WI38 (cell line): Measurements from ENCODE around the gene PTGDR.

Experiments
- H3K4me3 ChIP-seq: 2 replicates; pipeline ENCODE4 v1.5.1; 2011; ENCODE audit warnings: low read depth, mild to moderate bottlenecking, control low read depth, low read length
- CTCF ChIP-seq: IDR thresholded peaks from 2 replicates; pipeline ENCODE4 v1.5.1; 2012; ENCODE audit warnings: low read depth, mild to moderate bottlenecking, control low read depth, low read length

The PTGDR gene

GRCh38 chr14:52235434-52235833 is 32.1 kb upstream of the PTGDR start:
- no peak overlapping the region for H3K4me3 ChIP-seq
- TF ChIP-seq CTCF, result no peak

GRCh38 chr14:52235866-52236510 is 31.5 kb upstream of the PTGDR start:
- H3K4me3 ChIP-seq, result no peak overlapping the region
- TF ChIP-seq CTCF, result no peak

- TF ChIP-seq CTCF, result no peak
- H3K4me3 ChIP-seq, result no peak overlapping the region
Measured at GRCh38 chr14:52238682-52239081, 28.8 kb upstream of the PTGDR start.

GRCh38 chr14:52240623-52241022 is 26.9 kb upstream of the PTGDR start:
- peak overlapping the region; percentile 39 for H3K4me3 ChIP-seq
- no peak for TF ChIP-seq CTCF

- peak overlapping the region; percentile 39 for H3K4me3 ChIP-seq
- TF ChIP-seq CTCF, result no peak
Measured at GRCh38 chr14:52241087-52241793, 26.3 kb upstream of the PTGDR start.

GRCh38 chr14:52244328-52244727 is 23.2 kb upstream of the PTGDR start:
- H3K4me3 ChIP-seq, result no peak overlapping the region
- no peak for TF ChIP-seq CTCF

- H3K4me3 ChIP-seq, result no peak overlapping the region
- no peak for TF ChIP-seq CTCF
Measured at GRCh38 chr14:52244997-52245396, 22.5 kb upstream of the PTGDR start.
